GM12878 (cell line): ENCODE data around the gene SLC35F2.
"Not testable (repeated sequence)": the region's sequence is repeated elsewhere in the genome, so short reads cannot be mapped to it uniquely, and the experiment has no call there.

Experiments
- BHLHE40 ChIP-seq, 2 experiments: fragments of 450-650 bp in 1 of 2; IDR thresholded peaks; 2 replicates each; pipeline ENCODE4 v1.6.1; 2011 to 2017; ENCODE audit warnings: low read depth in 2 of 2, borderline replicate concordance in 1 of 2, improper control_type of control experiment in 1 of 2, low read length in 1 of 2, mild to moderate bottlenecking in 1 of 2
- CBX3 ChIP-seq: fragments of 200-600 bp; sonication (generic); IDR thresholded peaks from 2 replicates; pipeline ENCODE4 v1.6.1; 2016; ENCODE audit warnings: low read depth, borderline replicate concordance
- CEBPB ChIP-seq, 2 experiments: fragments of 150-350 bp in 1 of 2; IDR thresholded peaks; 2 replicates each; pipeline ENCODE4 v1.6.1; 2012 to 2014; ENCODE audit warnings: low read depth in 2 of 2, low read length in 2 of 2, borderline replicate concordance in 1 of 2, inconsistent platforms in 1 of 2
- CTCF ChIP-seq, 3 experiments: IDR thresholded peaks in 2 of 3; conservative IDR thresholded peaks in 1 of 3; 2 replicates each; pipeline ENCODE4 v1.5.1; 2011; ENCODE audit warnings: low read depth in 3 of 3, low read length in 3 of 3, mild to moderate bottlenecking in 3 of 3, control low read depth in 2 of 3, moderate library complexity in 2 of 3, inconsistent platforms in 1 of 3, mixed read lengths in 1 of 3; ENCODE audit not compliant: control insufficient read depth in 2 of 3, insufficient read depth in 1 of 3; ENCODE audit errors: extremely low read depth in 1 of 3
- DPF2 ChIP-seq: fragments of 450-650 bp; IDR thresholded peaks from 2 replicates; pipeline ENCODE4 v1.6.1; 2017; ENCODE audit warnings: mild to moderate bottlenecking
- EZH2 ChIP-seq: IDR thresholded peaks from 2 replicates; pipeline ENCODE4 v1.6.1; 2012; ENCODE audit warnings: low read depth, mild to moderate bottlenecking, control low read depth, inconsistent platforms, low read length, borderline replicate concordance; ENCODE audit not compliant: control insufficient read depth
- HCFC1 ChIP-seq: fragments of 150-350 bp; IDR thresholded peaks from 2 replicates; pipeline ENCODE4 v1.6.1; 2014; ENCODE audit warnings: low read length
- HDAC2 ChIP-seq: fragments of 200-600 bp; sonication (generic); IDR thresholded peaks from 2 replicates; pipeline ENCODE4 v1.6.1; 2017
- ZBED1 ChIP-seq: IDR thresholded peaks from 2 replicates; pipeline ENCODE4 v1.6.1; 2016; ENCODE audit warnings: borderline replicate concordance

GRCh38 chr11:107881471-107881870 is 22.9 kb upstream of the SLC35F2 start:
- TF ChIP-seq CBX3; CTCF (IDR thresholded peaks at IDR 0.05 in 2 of 3, conservative IDR thresholded peaks at IDR 0.05 in 1 of 3; ENCODE audit: control insufficient read depth in 2 of 3, extremely low read depth in 1 of 3, insufficient read depth in 1 of 3, low read depth in 3 of 3, low read length in 3 of 3); HDAC2; CEBPB (IDR thresholded peaks at IDR 0.05; ENCODE audit: borderline replicate concordance in 1 of 2, low read depth in 2 of 2, low read length in 2 of 2); HCFC1; BHLHE40 (IDR thresholded peaks at IDR 0.05; ENCODE audit: borderline replicate concordance in 1 of 2, low read depth in 2 of 2, low read length in 1 of 2); EZH2; ZBED1; DPF2: not testable (repeated sequence)
